LNCAP (cell line): Measurements from ENCODE around the gene ZBTB2.

Experiments
- TF ChIP-seq, protein P1 (sequence below): fragments of 450-650 bp; IDR thresholded peaks from 2 replicates; pipeline ENCODE4 v1.5.1; 2017; ENCODE audit warnings: mild to moderate bottlenecking

The ZBTB2 gene

DNA sequence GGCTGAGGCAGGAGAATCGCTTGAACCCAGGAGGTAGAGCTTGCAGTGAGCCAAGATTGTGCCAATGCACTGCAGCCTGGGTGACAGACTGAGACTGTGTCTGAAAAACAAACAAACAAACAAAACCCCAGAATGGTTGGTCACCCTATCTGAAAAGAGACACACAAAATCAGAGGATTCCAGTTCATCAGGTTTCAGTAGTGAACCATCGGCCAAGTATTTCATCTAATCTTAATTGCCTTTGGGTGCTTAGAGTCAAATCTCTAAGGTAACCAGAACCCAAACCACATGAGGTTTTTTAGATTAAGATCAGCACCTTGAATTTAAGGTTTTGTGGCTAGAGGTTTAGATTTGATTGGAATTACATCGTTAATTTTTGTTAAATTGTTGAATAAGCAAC lies 8.3 kb upstream of the ZBTB2 start:
- TF ChIP-seq, protein P1, sequence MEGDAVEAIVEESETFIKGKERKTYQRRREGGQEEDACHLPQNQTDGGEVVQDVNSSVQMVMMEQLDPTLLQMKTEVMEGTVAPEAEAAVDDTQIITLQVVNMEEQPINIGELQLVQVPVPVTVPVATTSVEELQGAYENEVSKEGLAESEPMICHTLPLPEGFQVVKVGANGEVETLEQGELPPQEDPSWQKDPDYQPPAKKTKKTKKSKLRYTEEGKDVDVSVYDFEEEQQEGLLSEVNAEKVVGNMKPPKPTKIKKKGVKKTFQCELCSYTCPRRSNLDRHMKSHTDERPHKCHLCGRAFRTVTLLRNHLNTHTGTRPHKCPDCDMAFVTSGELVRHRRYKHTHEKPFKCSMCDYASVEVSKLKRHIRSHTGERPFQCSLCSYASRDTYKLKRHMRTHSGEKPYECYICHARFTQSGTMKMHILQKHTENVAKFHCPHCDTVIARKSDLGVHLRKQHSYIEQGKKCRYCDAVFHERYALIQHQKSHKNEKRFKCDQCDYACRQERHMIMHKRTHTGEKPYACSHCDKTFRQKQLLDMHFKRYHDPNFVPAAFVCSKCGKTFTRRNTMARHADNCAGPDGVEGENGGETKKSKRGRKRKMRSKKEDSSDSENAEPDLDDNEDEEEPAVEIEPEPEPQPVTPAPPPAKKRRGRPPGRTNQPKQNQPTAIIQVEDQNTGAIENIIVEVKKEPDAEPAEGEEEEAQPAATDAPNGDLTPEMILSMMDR: no peak

DNA sequence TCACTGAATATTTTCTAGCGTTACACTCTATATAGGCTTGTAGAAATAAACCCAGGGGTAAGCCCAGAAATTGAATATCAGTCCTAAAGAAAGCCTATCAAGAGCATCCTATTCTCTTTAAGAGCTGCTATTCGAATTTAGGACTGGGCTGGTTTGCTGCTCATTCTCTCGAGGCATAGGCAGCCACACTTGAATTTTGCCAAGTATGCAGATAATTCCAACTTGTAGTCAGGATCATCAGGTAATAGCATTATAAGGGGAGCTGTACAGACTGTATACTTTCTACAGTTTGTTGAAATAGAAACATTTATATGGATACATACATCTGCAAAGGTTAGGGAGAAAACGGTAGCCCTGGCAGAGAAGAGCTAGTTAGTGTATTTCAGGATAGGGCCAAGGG lies 2.1 kb upstream of the ZBTB2 start:
- TF ChIP-seq, protein P1: no peak

DNA sequence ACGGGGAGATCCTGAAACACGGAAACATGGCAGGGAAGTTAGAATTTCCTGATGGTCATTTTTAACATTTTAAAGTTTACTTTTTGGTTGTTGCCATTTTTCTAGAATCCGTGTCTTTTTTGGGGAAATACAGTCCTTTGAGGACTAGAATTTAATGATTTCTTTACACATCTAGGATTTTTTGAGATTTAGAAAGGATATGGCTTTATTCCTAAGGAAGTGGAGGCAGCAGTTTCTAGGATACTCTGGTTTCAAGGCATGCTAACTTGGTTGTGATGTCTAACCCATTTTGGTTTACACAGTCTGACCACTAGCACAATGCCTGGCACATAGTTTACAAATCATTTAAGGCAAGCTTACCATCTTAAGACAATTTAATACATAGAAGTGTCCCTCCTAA lies 1.1 kb upstream of the ZBTB2 start:
- TF ChIP-seq, protein P1: no peak

DNA sequence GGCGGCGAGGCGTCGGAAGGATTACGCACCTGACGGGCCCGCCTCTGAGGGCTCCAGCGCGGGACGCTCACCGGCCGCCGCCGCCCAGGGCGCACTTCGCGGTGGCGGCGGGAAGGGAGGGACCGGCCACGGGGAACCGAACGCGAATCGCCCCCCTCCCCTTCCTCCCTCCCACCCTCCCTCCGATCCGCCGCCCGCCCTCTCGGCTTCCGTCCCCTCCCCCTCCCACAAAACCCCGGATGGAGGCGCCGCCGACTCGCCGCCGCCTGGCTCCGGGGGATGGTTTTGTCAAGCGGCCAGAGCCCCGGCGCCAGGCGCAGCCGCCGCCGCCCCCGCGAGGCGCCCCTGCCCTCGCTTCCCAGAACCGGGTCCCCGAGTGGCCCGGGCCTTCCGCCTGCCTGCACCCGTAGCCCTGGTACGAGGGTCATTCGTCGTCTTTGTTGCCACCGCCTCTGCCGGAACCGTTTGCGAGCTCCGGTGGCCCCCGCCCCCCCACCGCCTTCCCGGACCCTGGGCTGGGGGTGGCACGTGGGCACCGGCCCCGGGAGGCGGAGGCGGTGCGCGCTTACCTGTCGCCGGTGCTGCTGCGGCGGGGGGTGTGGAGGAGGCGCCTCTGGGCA lies 398 bp downstream of the ZBTB2 start:
- TF ChIP-seq, protein P1: no peak

DNA sequence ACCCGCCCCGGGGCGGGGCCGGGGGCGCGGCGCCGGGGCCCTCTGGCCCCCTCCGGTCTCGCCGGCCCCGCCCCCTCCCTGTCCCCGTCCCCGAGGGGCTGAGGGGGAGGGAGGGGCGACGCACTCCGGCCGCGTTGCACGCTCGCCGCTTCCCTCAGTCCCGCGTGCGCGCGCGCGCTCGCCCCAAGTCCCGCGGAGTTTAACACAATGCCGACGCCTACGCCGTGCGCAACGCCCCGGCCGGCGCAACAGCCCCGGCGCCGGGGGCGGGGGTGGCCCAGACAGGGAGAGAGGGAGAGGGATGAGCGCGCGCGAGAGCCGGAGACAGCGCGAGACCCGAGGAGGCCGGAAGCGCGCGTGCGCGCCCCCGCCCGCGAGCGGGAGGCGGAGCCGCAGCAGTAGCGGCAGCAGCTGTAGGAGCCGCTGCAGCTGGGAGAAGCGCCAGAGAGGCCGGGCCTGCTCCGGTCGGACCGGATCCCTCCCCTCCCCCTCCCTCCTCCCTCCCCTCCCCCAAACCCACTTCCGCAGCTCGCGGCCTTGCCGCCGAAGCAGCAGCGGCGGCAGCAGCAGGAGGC lies 996 bp downstream of the ZBTB2 start:
- TF ChIP-seq, protein P1: no peak

DNA sequence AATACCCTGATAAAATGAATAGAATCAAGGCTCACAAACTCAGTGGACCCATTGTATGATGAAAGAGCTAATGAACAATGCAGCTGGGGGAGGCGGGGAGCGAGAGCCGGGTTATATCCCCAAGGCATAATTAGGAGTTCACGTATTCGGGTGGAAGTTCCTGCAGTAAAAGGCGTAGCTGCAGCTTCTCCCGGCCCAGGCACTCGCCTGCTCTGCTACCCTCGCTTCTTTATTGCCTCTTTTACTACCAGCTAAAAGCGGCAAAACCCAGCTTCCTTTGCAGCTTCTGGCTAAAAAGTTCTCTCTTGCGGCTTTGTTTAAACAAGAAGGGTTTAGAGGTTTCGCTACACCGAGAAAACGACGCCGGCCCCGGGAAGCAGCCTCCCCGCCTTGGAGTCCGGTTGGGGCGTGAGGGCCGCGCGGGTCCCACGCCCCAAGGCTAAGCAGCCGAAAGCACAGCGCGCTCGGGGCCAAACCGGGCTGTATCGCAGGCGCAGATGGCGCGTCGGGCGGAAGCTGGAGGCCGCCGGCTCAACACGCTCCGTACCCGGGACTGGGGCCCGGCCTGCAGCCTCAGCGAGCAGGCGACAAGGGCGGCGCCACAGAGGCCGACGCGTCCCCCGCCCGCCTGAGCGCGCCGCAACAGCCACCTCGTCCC lies 1.6 kb downstream of the ZBTB2 start:
- TF ChIP-seq, protein P1: no peak

DNA sequence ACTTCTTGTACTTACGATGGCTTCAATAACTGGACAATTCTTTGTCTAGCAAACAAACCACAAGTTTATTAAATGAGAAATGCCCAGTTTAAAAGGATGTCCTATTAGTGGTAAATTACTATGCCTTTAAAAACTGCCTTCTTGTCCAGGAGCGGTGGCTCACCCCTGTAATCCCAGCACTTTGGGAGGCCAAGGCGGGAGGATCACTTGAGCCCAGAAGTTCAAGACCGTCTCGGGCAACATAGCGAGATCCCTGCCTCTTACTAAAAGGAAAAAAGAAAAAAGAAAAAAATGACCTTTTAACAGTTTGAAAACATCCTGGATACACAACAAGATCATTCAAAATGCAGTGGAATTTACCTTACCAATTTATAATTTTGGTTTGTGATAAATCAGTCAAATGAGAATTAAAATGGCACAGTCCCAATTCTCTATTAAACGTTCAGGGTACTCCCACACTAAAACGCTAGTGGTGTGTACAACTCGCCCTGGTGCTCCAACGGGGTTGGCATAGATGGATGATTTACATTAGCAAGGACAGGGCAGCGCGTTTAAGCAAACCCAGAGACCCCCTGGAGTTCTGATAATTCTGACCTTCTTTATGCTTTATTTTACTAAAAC lies 2.3 kb downstream of the ZBTB2 start:
- TF ChIP-seq, protein P1: no peak
